AG09319 (cell line): ENCODE measurements around the gene TSHR.
"Not testable (repeated sequence)": the region's sequence is repeated elsewhere in the genome, so short reads cannot be mapped to it uniquely, and the experiment has no call there.

Experiments
- DNase-seq: peaks from one replicate; pipeline ENCODE4 v3.0.0-alpha.2; 2010; ENCODE audit warnings: low read depth; ENCODE audit errors: extremely low read depth
- TF ChIP-seq, protein P1 (sequence below): IDR thresholded peaks from 2 replicates; pipeline ENCODE4 v1.5.1; 2011; ENCODE audit warnings: low read depth, mild to moderate bottlenecking, inconsistent platforms, low read length, moderate library complexity

Gene TSHR

DNA sequence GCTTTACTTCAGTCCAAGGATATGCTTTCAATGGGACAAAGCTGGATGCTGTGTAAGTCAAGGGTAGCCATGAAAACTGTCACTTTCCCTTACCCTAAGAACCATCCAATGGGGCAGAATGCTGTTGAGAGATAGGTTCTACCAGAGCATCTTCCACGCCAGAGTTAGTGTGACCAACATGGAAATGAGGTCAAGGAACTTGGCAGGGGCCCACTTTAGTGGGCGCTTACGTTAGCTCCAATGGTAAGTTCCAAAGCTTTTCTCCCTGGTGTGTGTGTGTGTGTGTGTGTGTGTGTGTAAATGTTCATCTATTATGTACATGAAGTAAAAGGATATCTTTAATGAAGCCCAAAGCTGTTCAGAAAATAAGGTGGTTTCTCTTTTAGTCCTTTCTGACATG lies 141.2 kb downstream of the TSHR start:
- DNase-seq, result no peak
- TF ChIP-seq, protein P1, sequence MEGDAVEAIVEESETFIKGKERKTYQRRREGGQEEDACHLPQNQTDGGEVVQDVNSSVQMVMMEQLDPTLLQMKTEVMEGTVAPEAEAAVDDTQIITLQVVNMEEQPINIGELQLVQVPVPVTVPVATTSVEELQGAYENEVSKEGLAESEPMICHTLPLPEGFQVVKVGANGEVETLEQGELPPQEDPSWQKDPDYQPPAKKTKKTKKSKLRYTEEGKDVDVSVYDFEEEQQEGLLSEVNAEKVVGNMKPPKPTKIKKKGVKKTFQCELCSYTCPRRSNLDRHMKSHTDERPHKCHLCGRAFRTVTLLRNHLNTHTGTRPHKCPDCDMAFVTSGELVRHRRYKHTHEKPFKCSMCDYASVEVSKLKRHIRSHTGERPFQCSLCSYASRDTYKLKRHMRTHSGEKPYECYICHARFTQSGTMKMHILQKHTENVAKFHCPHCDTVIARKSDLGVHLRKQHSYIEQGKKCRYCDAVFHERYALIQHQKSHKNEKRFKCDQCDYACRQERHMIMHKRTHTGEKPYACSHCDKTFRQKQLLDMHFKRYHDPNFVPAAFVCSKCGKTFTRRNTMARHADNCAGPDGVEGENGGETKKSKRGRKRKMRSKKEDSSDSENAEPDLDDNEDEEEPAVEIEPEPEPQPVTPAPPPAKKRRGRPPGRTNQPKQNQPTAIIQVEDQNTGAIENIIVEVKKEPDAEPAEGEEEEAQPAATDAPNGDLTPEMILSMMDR, result no peak

DNA sequence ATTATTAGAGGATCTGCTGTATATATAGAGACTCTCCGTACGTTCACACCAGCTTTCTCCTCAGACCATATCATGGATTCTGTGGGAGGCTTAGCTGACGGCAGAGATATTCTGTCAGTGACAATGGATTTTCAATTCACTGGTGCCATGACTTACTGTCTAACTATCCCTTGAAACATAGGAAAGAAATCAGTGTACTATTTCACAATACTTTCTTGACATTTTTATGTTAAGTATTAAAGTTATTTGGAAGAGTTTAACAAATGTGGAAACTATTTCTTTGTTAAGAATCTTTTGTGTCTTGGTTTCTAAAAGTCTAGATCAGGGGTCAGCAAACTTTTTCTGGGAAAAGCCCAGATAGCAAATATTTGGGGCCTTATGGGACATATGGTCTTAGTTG lies 146.8 kb downstream of the TSHR start:
- DNase-seq, result no peak
- TF ChIP-seq, protein P1, result no peak

DNA sequence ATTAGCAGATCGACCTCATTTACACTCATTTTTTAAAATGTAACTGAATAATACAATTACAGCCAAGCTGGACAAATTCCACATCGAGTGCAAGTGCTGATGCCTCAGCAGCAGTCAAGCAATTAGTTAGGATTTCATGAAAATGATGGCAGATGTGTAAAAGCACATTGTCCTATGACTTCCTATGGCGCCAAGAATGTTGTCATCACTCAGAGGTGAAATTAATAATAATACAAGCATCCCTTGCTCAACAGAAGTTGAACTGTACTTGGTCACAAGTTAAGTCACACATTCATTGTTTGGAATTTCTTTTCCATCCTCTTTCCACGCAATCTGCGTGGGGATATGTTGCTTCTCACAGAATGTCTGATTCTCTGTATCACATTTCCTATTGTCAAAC lies 148.0 kb downstream of the TSHR start:
- TF ChIP-seq, protein P1, result no peak
- no peak for DNase-seq

DNA sequence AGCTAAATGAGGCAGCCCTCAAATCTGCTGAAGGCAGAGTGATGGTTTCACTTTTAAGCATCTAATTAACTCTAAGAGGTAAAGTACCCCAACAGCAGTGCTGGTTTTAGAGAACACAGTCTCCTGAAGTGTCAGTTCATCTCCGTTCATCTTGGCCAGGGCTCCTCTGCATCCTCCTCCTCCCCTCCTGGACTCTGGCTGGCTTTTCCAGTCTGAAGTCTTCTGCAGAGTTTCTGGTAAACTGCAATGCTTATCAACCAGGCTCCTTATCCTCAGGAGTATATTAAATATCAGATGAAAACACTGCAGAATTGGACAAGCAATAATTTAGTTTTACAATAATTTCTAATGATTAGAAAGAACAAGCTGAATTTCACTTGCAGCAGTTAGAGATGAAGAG lies 150.0 kb downstream of the TSHR start:
- no peak for DNase-seq
- TF ChIP-seq, protein P1, result no peak

DNA sequence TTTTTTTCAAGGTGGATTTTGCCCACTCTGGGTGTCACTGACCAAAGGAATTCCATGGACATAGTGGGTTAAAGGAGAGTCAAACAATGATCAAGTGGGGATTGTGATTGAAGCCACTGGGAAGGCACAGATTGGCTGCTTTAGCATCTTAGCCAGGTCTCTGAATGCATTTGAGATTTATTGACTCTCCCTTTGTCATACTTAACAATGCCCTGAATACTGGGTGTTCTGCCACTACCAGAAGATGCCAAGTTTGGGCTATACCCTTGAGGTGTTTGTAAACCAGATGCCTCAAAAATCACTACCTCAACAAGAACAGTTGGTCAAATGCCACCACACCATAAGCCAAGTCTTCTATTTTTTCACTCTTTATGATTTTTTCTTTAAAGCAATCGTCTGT lies 150.5 kb downstream of the TSHR start:
- DNase-seq, result no peak
- TF ChIP-seq, protein P1, result no peak

DNA sequence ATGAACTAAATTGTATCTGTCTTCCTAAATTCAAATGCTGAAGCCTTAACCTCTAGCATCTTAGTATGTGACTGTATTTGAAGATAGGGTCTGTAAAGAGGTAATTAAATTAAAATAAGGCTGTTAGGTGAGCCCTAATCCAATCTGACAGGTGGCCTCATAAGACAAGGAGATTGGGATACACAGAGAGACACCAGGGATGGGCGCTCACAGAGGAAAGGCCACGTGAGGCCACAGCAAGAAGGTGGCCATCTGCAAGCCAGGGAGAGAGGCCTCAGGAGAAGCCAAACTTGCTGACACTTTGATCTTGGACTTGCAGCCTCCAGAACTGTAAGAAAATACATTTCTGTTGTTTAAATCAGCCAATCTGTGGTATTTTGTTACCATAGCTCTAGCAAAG lies 154.8 kb downstream of the TSHR start:
- TF ChIP-seq, protein P1, result no peak
- no peak for DNase-seq

DNA sequence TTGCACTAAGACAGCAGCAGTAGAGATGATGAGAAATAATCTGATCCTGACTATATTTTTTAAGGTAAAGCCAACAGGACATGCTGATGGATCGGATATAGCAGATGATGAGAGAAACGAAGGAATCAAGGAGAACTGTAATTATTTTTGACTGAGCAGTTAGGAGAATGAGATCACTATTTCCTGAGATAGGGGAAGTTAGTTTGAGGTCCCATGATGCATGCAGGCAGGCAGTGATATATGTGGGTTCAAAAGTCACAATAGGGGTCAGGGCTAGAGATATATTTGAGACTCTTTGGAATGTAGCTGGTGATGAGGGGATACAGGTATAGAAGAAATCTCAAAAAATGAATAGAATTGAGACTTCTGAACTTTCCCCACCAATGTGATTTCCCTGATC lies 157.8 kb downstream of the TSHR start:
- no peak for DNase-seq
- TF ChIP-seq, protein P1, result no peak

DNA sequence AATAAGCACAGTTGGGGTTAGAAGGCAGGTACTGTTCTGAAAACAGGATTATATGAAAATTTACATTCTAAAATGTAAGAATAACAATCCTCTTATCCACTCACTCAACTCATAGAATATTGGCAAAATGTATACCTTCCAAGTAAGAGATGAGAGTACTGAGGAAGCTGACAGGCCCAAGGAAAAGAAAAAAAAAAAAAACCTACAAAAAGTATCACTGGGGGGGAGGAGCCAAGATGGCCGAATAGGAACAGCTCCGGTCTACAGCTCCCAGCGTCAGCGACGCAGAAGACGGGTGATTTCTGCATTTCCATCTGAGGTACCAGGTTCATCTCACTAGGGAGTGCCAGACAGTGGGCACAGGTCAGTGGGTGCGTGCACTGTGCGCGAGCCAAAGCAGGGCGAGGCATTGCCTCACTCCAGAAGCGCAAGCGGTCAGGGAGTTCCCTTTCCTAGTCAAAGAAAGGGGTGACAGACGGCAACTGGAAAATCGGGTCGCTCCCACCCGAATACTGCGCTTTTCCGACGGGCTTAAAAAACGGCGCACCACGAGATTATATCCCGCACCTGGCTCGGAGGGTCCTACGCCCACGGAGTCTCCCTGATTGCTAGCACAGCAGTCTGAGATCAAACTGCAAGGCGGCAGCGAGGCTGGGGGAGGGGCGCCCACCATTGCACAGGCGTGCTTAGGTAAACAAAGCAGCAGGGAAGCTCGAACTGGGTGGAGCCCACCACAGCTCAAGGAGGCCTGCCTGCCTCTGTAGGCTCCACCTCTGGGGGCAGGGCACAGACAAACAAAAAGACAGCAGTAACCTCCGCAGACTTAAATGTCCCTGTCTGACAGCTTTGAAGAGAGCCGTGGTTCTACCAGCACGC lies 158.8 kb downstream of the TSHR start:
- DNase-seq, result not testable (repeated sequence)
